Right renal cortex interstitium (tissue), 3 donors: ENCODE results near the gene KLF1. TPM values are rescaled to one million over a fixed set of nuclear protein-coding genes. Genes with fewer than 3 reads are reported as not detected.

Source experiments
- DNase-seq, 3 donors: peaks; one replicate each; pipeline ENCODE4 v3.0.0-alpha.2; 2013; ENCODE audit warnings: low read depth in 3 of 3, low spot score in 2 of 3
- polyA plus RNA-seq, 3 donors: library from polyadenylated mRNA; unstranded; fragments of 120-200 nt; gene quantifications; one replicate each; pipeline ENCODE4 v1.2.1, GENCODE V29; 2013; ENCODE audit not compliant: insufficient read length in 3 of 3

The KLF1 gene
- polyA plus RNA-seq, 3 donors: 0.39 to 0.44 (median 0.40) TPM

- no peak for DNase-seq
Measured at GRCh38 chr19:12840091-12841079, 46.6 kb downstream of the KLF1 start.

- DNase-seq: no peak
Measured at GRCh38 chr19:12838886-12839756, 47.9 kb downstream of the KLF1 start.

- no peak for DNase-seq
Measured at GRCh38 chr19:12838182-12838885, 48.7 kb downstream of the KLF1 start, which contains the start of gene MAST1. MAST1 (plus strand) TSS chr19:12838515; CDS start chr19:12838573, 58 bp downstream.

- no peak for DNase-seq
Measured at GRCh38 chr19:12837225-12837624, 49.8 kb downstream of the KLF1 start.

- DNase-seq: no peak
Measured at GRCh38 chr19:12836529-12836863, 50.5 kb downstream of the KLF1 start.

- DNase-seq: no peak
Measured at GRCh38 chr19:12834976-12835757, 51.8 kb downstream of the KLF1 start.

- no peak for DNase-seq
Measured at GRCh38 chr19:12834566-12834943, 52.4 kb downstream of the KLF1 start, which contains the start of gene RTBDN. RTBDN (minus strand) TSS chr19:12834579; CDS start chr19:12829979, 4,600 bp downstream.

Other genes with a start within 250 kb of the KLF1 start
- 10 to 100 TPM; 23.6 to 26.0 (median 24.1) TPM for gene MAN2B1, start 220.5 kb downstream of the KLF1 start, polyA plus RNA-seq
- gene WDR83, start 220.4 kb downstream of the KLF1 start, polyA plus RNA-seq: 10 to 100 TPM; 11.9 to 14.5 (median 13.7) TPM
- 10 to 100 TPM; 72.8 to 76.2 (median 72.9) TPM for gene DHPS, start 205.3 kb downstream of the KLF1 start, polyA plus RNA-seq
- gene GNG14, start 199.2 kb downstream of the KLF1 start, polyA plus RNA-seq: not detected
- 10 to 100 TPM; 12.0 to 14.3 (median 12.6) TPM for gene FBXW9, start 190.6 kb downstream of the KLF1 start, polyA plus RNA-seq
- 10 to 100 TPM; 62.2 to 66.0 (median 62.9) TPM for gene TNPO2, start 163.3 kb downstream of the KLF1 start, polyA plus RNA-seq
- 100 to 1,000 TPM; 125 to 160 (median 151) TPM for gene TRIR, start 152.5 kb downstream of the KLF1 start, polyA plus RNA-seq
- gene GET3, start 149.7 kb downstream of the KLF1 start, polyA plus RNA-seq: 10 to 100 TPM; 83.8 to 97.1 (median 89.2) TPM
- under 1 TPM in 2 of 3 donors, not detected in 1; 0.07 to 0.08 TPM for gene BEST2, start 135.4 kb downstream of the KLF1 start, polyA plus RNA-seq
- gene HOOK2, start 111.6 kb downstream of the KLF1 start, polyA plus RNA-seq: 10 to 100 TPM; 34.5 to 47.7 (median 42.4) TPM
- gene JUNB, start 95.7 kb downstream of the KLF1 start, polyA plus RNA-seq: 10 to 100 TPM; 21.4 to 47.8 (median 32.9) TPM
- gene PRDX2, start 85.4 kb downstream of the KLF1 start, polyA plus RNA-seq: 100 to 1,000 TPM; 286 to 323 (median 296) TPM
- gene THSD8, start 85.1 kb downstream of the KLF1 start, polyA plus RNA-seq: 1 to 10 TPM; 1.7 to 7.5 (median 5.9) TPM
- 10 to 100 TPM; 31.6 to 35.6 (median 34.9) TPM for gene RNASEH2A, start 80.6 kb downstream of the KLF1 start, polyA plus RNA-seq
- gene RTBDN, start 52.6 kb downstream of the KLF1 start, polyA plus RNA-seq: not detected
- under 1 TPM; 0.80 to 0.99 (median 0.89) TPM for gene MAST1, start 48.7 kb downstream of the KLF1 start, polyA plus RNA-seq
- gene DNASE2, start 5.8 kb downstream of the KLF1 start, polyA plus RNA-seq: 10 to 100 TPM; 10.1 to 15.0 (median 11.6) TPM
- 10 to 100 TPM; 24.0 to 30.4 (median 27.6) TPM for gene GCDH, start 4.0 kb upstream of the KLF1 start, polyA plus RNA-seq
- 1 to 10 TPM; 1.7 to 3.6 (median 2.7) TPM for gene SYCE2, start 32.1 kb upstream of the KLF1 start, polyA plus RNA-seq
- 10 to 100 TPM; 42.7 to 49.7 (median 42.7) TPM for gene FARSA, start 46.5 kb upstream of the KLF1 start, polyA plus RNA-seq
- gene CALR, start 51.4 kb upstream of the KLF1 start, polyA plus RNA-seq: 1,000 to 10,000 TPM in 1 of 3 donors, 100 to 1,000 TPM in 2; 833 to 1,059 (median 960) TPM
- 10 to 100 TPM; 59.3 to 69.3 (median 61.7) TPM for gene RAD23A, start 58.7 kb upstream of the KLF1 start, polyA plus RNA-seq
- 10 to 100 TPM; 28.0 to 33.3 (median 30.6) TPM for gene GADD45GIP1, start 70.0 kb upstream of the KLF1 start, polyA plus RNA-seq
- under 1 TPM in 2 of 3 donors, not detected in 1; 0.11 to 0.15 TPM for gene DAND5, start 82.4 kb upstream of the KLF1 start, polyA plus RNA-seq
- 10 to 100 TPM; 13.3 to 15.0 (median 14.2) TPM for gene NFIX, start 108.3 kb upstream of the KLF1 start, polyA plus RNA-seq
- gene LYL1, start 215.7 kb upstream of the KLF1 start, polyA plus RNA-seq: 1 to 10 TPM; 3.2 to 5.5 (median 3.5) TPM
- 10 to 100 TPM; 30.8 to 34.5 (median 32.0) TPM for gene TRMT1, start 229.5 kb upstream of the KLF1 start, polyA plus RNA-seq
- gene NACC1, start 231.1 kb upstream of the KLF1 start, polyA plus RNA-seq: 10 to 100 TPM; 18.3 to 23.9 (median 21.2) TPM